A172 (cell line): ENCODE data around the gene CEP131. TPM values are rescaled to one million over a fixed set of nuclear protein-coding genes. Genes with fewer than 3 reads are reported as not detected.

Experiments
- DNase-seq: peaks from one replicate; pipeline ENCODE4 v3.0.0-alpha.2; 2015; ENCODE audit warnings: low spot score
- total RNA-seq: library from RNA; depleted of rRNA; stranded (reverse); fragments of >200 nt; shearing (Covaris generic); gene quantifications from 2 replicates; pipeline ENCODE4 v1.2.3, GENCODE V29; 2014

CEP131 gene
- total RNA-seq, 1 experiment from 2014 or later = 10.0 TPM

GRCh38 chr17:81251709-81252301 lies 29.0 kb upstream of the CEP131 start:
- no peak for DNase-seq

DNA sequence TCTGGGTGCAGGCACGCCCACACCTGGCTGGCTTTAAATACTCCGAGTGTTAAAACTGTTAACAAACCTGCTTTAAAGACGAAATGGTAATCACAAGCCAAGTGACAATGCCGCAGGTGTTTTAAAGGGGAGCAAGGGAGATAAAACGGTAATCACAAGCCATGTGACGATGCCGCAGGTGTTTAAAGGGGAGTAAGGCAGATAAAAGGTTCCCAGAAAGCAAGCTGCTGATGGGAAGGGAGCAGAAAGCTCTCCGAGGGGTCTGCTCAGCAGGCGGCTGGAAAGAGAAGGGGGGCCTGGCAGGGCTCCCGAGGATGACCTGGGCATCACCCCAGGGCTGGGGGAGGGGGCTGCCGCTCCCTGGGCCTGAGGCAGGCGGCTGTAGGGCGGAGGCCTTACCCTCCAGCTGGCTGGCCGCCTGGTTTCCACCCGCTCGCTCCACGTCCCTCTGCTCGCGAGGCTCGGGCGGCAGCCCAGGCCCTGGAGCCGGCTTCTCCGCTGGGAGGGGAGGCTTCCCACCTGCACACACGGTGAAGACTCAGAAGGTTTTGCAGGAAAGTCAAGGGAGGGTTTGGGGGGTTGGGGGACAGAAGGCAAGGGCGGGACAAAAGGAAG lies 28.4 kb upstream of the CEP131 start:
- no peak for DNase-seq

GRCh38 chr17:81250286-81251093 lies 27.7 kb upstream of the CEP131 start:
- no peak for DNase-seq

- DNase-seq = no peak
Measured at GRCh38 chr17:81249223-81250040, 26.7 kb upstream of the CEP131 start.

GRCh38 chr17:81248649-81249048 lies 25.9 kb upstream of the CEP131 start:
- no peak for DNase-seq

DNA sequence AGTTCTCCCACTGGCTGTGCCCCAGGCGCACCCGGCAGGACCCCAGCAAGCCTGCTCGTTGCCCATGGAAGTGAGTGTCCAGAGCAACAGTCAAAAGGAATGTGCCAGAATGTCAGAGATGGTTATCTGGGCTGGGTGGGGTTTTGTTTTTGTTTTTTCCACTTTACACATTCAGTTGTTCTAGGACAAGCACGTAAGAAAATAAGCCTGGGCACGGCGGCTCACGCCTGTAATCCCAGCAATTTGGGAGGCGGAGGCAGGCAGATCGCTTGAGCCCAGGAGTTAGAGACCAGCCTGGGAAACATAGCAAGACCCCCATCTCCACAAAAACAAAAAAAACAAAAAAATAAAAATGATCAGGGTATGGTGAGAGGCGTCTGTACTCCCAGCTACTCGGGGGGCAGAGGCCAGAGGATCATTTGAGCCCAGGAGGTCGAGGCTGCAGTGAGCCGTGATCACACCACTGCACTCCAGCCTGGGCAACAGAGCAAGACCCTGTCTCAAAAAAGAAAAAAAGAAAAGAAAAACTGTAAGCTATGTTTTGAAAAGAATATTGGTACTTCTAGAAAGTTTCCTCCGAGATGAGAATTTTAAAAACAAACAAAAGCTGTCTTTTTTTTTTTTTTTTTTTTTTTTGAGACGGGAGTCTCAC lies 24.7 kb upstream of the CEP131 start:
- no peak for DNase-seq

DNA sequence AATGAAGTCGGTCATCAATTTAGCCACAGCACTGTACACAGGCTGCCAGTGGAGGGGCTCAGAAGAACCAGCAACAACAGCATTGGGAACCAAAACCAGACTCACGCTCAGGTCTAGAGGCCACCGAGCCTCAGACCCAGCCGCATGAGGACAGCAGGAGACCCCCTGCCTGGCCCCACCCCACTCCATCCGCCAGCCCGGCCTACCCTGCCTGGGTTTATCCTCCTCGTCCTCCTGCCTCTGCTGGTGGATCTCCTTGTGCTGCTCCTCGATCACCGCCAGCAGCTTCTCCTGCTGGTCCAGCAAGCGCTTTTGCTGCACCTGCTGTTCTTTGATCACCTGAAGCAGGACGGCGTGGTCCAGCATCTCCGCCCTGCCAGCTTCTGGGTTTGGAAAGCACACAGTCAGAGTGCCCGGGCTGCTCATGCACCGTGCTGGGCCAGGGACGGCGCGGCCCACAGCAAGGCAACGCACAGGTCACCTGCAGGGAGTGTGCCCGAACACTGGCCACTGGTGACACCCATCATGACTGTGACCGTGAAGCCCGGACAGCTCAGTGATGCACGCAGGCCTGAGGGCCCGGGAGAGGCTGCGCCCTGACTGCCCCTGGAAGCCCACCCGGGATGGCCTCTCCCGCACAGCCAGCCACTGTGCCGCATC lies 24.0 kb upstream of the CEP131 start:
- DNase-seq = no peak

DNA sequence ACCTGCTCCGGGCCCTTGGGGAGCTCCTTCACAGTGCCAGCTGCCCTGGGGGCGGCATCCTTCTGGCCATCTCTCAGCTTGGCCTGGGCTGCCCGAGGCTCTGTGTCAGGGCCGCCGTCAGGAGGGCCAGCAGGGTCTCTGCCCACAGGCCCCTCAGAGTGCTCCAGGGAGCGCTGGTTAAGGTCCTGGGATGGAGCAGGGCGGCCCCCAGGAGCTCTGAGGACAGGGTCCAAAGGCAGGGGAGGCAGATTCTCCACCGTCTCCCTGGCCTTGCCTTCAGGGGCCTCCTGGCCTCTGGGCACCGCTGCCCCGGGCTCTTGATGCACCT lies 23.5 kb upstream of the CEP131 start:
- DNase-seq = no peak

- no peak for DNase-seq
Measured at GRCh38 chr17:81245665-81246342, 23.0 kb upstream of the CEP131 start.

DNA sequence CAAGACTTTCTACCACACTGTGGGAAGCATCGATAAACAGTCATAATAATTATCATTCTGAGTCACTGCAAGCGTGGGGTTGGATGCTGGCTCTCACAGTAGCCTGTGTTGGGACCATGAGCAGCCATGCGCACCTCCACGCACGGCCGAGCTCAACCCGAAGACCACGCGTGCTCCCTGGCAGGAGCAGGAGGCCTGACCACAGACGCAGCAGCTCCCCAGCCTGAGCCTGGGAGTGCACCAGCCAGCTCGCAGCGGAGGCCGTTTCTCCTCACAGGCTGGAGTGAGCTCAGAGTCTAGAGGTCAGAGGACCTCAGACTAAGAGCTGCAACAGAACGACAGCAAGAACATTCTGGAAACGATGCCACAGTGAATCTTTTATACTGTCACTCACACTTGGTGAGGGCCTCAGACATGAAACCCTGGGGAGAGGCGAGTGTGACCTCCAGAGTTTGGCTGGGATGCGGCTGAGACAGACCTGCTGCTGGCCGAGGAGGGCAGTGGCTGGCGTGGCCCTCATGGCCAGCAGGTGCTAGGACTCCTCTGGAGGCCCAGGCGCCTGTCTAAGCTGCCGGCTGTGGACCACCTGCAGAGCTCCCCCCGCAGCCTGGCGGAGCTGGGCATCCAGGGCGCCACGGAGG lies 22.4 kb upstream of the CEP131 start:
- no peak for DNase-seq

GRCh38 chr17:81244358-81245023 lies 21.7 kb upstream of the CEP131 start:
- DNase-seq = no peak

DNA sequence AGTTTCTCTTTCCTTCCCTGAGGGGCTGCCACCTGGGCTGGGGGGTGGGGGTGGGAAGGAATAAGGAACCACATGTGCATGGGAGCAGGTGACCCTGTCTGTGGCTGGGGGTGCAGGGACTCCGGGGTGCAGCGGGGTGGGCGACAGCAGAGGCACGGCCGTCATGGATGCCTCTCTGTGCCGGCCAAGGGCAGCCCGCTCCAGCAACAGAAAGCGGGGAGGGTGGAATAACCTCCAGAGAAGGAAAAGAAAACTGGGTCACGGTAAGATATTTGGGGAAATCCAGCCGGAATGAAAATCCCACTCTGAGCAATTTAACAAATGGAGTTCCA lies 20.5 kb upstream of the CEP131 start:
- DNase-seq = no peak

- DNase-seq = no peak
Measured at GRCh38 chr17:81242421-81243332, 19.9 kb upstream of the CEP131 start.

- DNase-seq = no peak
Measured at GRCh38 chr17:81241648-81242420, 19.1 kb upstream of the CEP131 start.

- DNase-seq = no peak
Measured at GRCh38 chr17:81241203-81241602, 18.4 kb upstream of the CEP131 start.

- no peak for DNase-seq
Measured at GRCh38 chr17:81240761-81241160, 18.0 kb upstream of the CEP131 start.

- no peak for DNase-seq
Measured at GRCh38 chr17:81239714-81240555, 17.2 kb upstream of the CEP131 start.
